Pericardium fibroblast (primary cell): ENCODE data around the gene IFT57. TPM values are rescaled to one million over a fixed set of nuclear protein-coding genes. Genes with fewer than 3 reads are reported as not detected.

Experiments
- total RNA-seq: library from RNA; depleted of rRNA; stranded (reverse); fragments of >200 nt; gene quantifications from 2 replicates; pipeline ENCODE4 v1.2.3, GENCODE V29; 2015

The IFT57 gene, protein sequence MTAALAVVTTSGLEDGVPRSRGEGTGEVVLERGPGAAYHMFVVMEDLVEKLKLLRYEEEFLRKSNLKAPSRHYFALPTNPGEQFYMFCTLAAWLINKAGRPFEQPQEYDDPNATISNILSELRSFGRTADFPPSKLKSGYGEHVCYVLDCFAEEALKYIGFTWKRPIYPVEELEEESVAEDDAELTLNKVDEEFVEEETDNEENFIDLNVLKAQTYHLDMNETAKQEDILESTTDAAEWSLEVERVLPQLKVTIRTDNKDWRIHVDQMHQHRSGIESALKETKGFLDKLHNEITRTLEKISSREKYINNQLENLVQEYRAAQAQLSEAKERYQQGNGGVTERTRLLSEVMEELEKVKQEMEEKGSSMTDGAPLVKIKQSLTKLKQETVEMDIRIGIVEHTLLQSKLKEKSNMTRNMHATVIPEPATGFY
- total RNA-seq = 28.0 and 60.1 TPM in 2 replicates

DNA sequence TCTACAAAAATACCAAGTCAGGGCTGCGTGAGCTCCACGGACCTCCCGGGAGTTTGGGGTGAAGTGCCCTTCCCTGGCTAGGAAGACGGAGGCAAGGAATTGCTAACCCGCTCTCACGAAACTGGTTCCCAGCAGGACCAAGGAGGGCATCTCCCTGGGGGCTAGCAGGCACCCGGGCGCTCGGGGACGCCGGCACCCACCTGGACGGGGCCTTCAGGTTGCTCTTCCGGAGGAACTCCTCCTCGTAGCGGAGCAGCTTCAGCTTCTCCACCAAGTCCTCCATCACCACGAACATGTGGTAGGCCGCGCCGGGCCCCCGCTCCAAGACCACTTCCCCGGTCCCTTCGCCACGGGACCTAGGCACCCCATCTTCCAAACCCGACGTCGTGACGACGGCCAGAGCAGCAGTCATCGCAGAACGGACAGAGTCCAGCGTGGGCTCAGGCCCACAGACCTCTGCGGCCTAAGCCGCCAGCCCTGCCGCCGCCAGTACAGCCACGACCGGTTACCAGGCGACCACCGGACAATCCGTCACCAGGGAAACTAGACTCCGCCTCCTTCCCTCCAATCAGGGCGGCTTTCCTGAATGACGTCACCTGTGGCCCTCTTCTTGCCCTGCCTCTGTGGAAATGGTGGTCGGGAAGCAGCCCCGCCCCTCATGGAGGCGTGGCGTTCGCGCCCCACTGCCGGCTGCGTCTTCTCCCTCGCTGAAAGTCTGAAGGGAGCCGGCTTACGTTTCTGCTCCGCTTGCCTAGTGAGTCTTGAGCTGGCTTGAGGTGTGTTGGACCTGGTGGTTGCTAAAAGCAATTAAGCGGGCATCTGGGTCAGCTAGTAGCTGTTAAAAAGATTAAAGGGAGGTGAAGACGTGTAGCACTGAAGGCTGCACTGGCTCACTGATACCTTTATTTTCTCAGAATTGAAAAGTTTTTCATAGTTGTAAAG, at the start of gene IFT57:
Gene IFT57, minus strand, starts transcription at position 514 of the 942 bp plus-strand sequence. Its CDS starts 102 bp downstream, at position 412.

Other genes starting within 250 kb of the IFT57 start
- gene CD47, start 131.4 kb downstream of the IFT57 start, total RNA-seq = 36.8 and 40.2 TPM in 2 replicates
- not detected in 2 replicates for gene HHLA2, start 74.1 kb upstream of the IFT57 start, total RNA-seq